MCF 10A (cell line): Measurements from ENCODE around the gene BMPR1B. TPM values are rescaled to one million over a fixed set of nuclear protein-coding genes. Genes with fewer than 3 reads are reported as not detected.

Experiments used
- BruUV-seq: library from RNA; stranded (reverse); fragments of 400-500 nt; replicated peaks from 2 replicates; lab custom pipeline; 2021; lab: Mats Ljungman, UMichigan
- CTCF ChIA-PET: fragments of 300-600 bp; sonication (Branson Sonifier 250); formaldehyde crosslinking; extraction: SDS; loops from one replicate; lab custom pipeline; 2021; ENCODE audit warnings: antibody characterized with exemption, inconsistent platforms; lab: Yijun Ruan, JAX
- POLR2A ChIA-PET: fragments of 300-600, 350-650 bp; sonication (Branson Sonifier 250); formaldehyde crosslinking; extraction: SDS; loops from one replicate; lab custom pipeline; 2020; ENCODE audit warnings: antibody characterized with exemption, inconsistent platforms; lab: Yijun Ruan, JAX
- DNase-seq: peaks from one replicate; pipeline ENCODE4 v3.0.0-alpha.2; 2018; ENCODE audit not compliant: unreplicated experiment
- H3K27ac Mint-ChIP-seq: one replicate; pipeline ENCODE4 v1.8.0; 2022; ENCODE audit warnings: mild to moderate bottlenecking, low read depth, mixed read lengths; ENCODE audit not compliant: unreplicated experiment
- H3K27me3 Mint-ChIP-seq: one replicate; pipeline ENCODE4 v1.8.0; 2022; ENCODE audit warnings: mixed read lengths; ENCODE audit not compliant: insufficient read depth, unreplicated experiment
- H3K36me3 Mint-ChIP-seq: one replicate; pipeline ENCODE4 v1.8.0; 2022; ENCODE audit warnings: mild to moderate bottlenecking, moderate library complexity, mixed read lengths; ENCODE audit not compliant: insufficient read depth, unreplicated experiment
- H3K4me1 Mint-ChIP-seq: one replicate; pipeline ENCODE4 v1.8.0; 2022; ENCODE audit warnings: mixed read lengths; ENCODE audit not compliant: insufficient read depth, unreplicated experiment
- H3K4me3 Mint-ChIP-seq: one replicate; pipeline ENCODE4 v1.8.0; 2022; ENCODE audit warnings: mild to moderate bottlenecking, moderate library complexity, mixed read lengths; ENCODE audit not compliant: unreplicated experiment
- H3K9me3 Mint-ChIP-seq: one replicate; pipeline ENCODE4 v1.8.0; 2022; ENCODE audit warnings: mixed read lengths; ENCODE audit not compliant: unreplicated experiment
- CTCF ChIP-seq: fragments of 200-600 bp; IDR thresholded peaks from one replicate; pipeline ENCODE4 v1.8.0; 2022; ENCODE audit warnings: antibody characterized with exemption, mild to moderate bottlenecking; ENCODE audit not compliant: unreplicated experiment
- intact Hi-C: fragments of 100-400 bp; cut with micrococcal nuclease; formaldehyde crosslinking; loops from 2 replicates; pipeline ENCODE4 v1.14.1; 2022
- total RNA-seq: library from RNA; stranded (reverse); gene quantifications from 2 replicates; pipeline ENCODE4 v1.2.3, GENCODE V29; 2022

Gene BMPR1B
- total RNA-seq, 1 experiment from 2014 or later: 18.8 TPM

- DNase-seq: peak; percentile 63
- ChIA-PET POLR2A (interaction anchor here (0.7 to 5.3 kb wide), 11 partner anchors 81 to 638 kb away, joined by 3 to 39 read pairs (median 3); partner anchors contain the start of gene BMPR1B), CTCF (interaction anchor here (0.6 to 2.6 kb wide), 6 partner anchors 14 to 684 kb away, joined by 3 to 10 read pairs (median 4); no protein-coding TSS in a partner anchor)
- no peak for TF ChIP-seq CTCF
- no TSS peak for BruUV-seq
- Mint-ChIP-seq H3K4me1 (peaks cover 43% of the 10 kb centered on the region), H3K27ac (no peak overlapping the region), H3K36me3 (no peaks in the 10 kb centered on the region), H3K9me3 (no peaks in the 10 kb centered on the region), H3K4me3 (peak overlapping the region; percentile 6), H3K27me3 (no peaks in the 10 kb centered on the region)
- intact Hi-C loops: no loop called here
Measured at GRCh38 chr4:95091272-95091671, 333.5 kb downstream of the BMPR1B start.

DNA sequence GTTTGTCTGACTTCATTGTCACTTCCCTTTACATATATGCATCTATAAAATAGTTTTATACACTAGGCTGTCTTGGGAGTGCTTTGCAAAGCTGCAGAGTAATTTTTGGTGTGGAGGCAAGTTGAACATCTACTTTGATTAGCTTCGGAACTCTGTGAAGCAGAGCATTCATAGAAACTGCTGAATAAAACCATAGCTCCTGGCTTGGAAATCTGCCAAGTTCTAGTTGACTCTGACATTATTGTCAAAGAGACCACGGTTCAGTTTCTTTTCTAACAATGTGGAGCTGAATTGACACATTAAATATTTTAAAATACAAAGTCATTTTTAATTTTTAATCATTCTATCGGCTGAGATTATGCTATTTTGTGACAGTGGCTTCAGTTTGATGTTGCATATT lies 335.0 kb downstream of the BMPR1B start:
- BruUV-seq: no TSS peak
- Mint-ChIP-seq H3K4me3 (no peak overlapping the region), H3K27me3 (no peaks in the 10 kb centered on the region), H3K36me3 (no peaks in the 10 kb centered on the region), H3K4me1 (peaks cover 36% of the 10 kb centered on the region), H3K9me3 (no peaks in the 10 kb centered on the region), H3K27ac (no peak overlapping the region)
- peak; percentile 50 for DNase-seq
- ChIA-PET POLR2A (interaction anchor here (0.6 to 5.3 kb wide), 8 partner anchors 31 to 469 kb away, joined by 3 to 39 read pairs (median 3); partner anchors contain the start of gene BMPR1B), CTCF (interaction anchor here (0.6 to 4.9 kb wide), 6 partner anchors 12 to 794 kb away, joined by 3 to 44 read pairs (median 5); no protein-coding TSS in a partner anchor)
- no peak for TF ChIP-seq CTCF
- intact Hi-C loops: no loop called here

DNA sequence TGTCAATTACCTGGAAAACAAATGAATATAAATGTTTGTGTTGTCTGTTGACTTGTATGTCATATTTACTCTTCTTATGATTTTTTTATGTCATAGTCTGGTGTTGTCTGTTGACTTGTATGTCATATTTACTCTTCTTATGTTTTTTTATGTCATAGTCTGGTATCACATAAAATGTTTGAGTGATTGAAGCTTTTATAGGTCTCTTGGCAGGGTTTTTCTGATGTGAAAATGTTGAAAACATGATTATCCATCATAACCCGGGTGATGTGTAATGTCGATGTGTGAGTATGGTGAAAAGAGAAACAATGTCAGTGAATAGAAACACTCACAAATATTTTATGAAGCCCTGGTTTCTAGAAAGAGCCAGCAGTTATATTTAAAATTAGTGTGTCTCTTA lies 335.7 kb downstream of the BMPR1B start:
- no peak overlapping the region for H3K27ac Mint-ChIP-seq
- H3K36me3 Mint-ChIP-seq: no peaks in the 10 kb centered on the region
- DNase-seq: no peak
- no peaks in the 10 kb centered on the region for H3K27me3 Mint-ChIP-seq
- no TSS peak for BruUV-seq
- no peak overlapping the region for H3K4me3 Mint-ChIP-seq
- intact Hi-C loops: no loop called here
- H3K4me1 Mint-ChIP-seq: peaks cover 30% of the 10 kb centered on the region
- CTCF ChIA-PET: interaction anchor here (0.6 to 4.9 kb wide), 8 partner anchors 32 to 795 kb away, joined by 3 to 44 read pairs (median 4); no protein-coding TSS in a partner anchor
- H3K9me3 Mint-ChIP-seq: no peaks in the 10 kb centered on the region
- no peak for TF ChIP-seq CTCF
- POLR2A ChIA-PET: interaction anchor here (0.6 to 5.3 kb wide), 4 partner anchors 30 to 335 kb away, joined by 3 to 39 read pairs (median 3); partner anchors contain the start of gene BMPR1B

DNA sequence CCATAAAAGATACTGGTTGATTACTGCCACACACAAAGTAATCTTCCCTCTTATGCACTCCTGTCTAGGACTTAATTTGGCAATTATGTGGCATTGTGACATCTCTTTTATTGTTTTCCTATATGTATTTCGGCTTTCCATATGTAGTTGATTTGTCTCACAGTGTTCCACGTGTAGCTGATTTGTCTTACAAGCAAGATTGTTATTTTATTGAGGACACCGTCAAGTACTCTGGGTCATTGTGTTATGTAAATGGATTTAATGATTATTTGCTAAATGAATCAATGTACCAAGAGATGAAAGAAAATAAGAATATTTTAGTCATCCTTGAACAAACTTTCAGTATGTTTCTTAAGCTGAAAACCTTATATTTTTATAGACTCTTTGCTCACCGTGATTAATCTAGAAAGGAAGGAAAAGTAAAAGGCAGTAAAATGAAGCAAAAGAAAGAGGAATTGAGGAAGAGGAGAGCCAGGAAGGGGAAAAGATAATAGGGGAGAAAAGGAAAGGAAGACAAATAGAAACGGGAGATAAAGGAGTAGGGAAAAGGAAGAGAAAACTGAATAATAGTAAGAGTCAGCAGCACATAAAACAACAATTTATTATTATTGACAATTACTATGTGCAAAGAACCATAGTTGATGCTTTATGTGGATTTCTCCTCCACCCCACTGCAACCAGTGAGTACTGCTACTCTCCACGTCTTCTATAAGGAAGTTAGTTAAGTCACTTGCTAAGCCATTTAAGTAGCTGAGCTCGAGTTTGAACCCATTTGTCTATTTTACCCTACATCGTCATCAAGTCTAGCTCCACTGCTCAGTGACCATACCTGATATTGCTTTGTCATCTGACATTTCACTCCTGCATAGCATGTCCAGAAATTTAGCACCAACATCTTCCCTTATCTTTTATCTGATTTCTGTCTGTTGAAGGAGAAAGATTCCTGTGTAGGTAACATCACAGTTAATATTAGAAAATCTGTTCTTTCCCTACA lies 336.5 kb downstream of the BMPR1B start:
- TF ChIP-seq CTCF: no peak
- Mint-ChIP-seq H3K4me1 (peaks cover 26% of the 10 kb centered on the region), H3K9me3 (no peaks in the 10 kb centered on the region), H3K36me3 (no peaks in the 10 kb centered on the region), H3K27me3 (no peaks in the 10 kb centered on the region), H3K27ac (no peak overlapping the region), H3K4me3 (no peak overlapping the region)
- no TSS peak for BruUV-seq
- intact Hi-C loops: no loop called here
- ChIA-PET CTCF (interaction anchor here (0.5 to 4.9 kb wide), 21 partner anchors 10 to 687 kb away, joined by 3 to 44 read pairs (median 3); partner anchors contain the start of gene BMPR1B), POLR2A (interaction anchor here (0.6 to 5.3 kb wide), 5 partner anchors 15 to 393 kb away, joined by 3 to 39 read pairs (median 4); partner anchors contain the start of gene BMPR1B)
- no peak for DNase-seq
